K562 treated with DMSO at 1 percent for 48 hours (cell line): ENCODE results near the gene DPH5. TPM values are rescaled to one million over a fixed set of nuclear protein-coding genes. Genes with fewer than 3 reads are reported as not detected.

Experiments used
- total RNA-seq: library from RNA; unstranded; fragments of 300-600 nt; gene quantifications from 2 replicates; pipeline ENCODE4 v1.2.3, GENCODE V29; 2022; ENCODE audit warnings: low replicate concordance; ENCODE audit errors: extremely low read depth

Gene DPH5, protein sequence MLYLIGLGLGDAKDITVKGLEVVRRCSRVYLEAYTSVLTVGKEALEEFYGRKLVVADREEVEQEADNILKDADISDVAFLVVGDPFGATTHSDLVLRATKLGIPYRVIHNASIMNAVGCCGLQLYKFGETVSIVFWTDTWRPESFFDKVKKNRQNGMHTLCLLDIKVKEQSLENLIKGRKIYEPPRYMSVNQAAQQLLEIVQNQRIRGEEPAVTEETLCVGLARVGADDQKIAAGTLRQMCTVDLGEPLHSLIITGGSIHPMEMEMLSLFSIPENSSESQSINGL
- not detected in 2 replicates for total RNA-seq

DNA sequence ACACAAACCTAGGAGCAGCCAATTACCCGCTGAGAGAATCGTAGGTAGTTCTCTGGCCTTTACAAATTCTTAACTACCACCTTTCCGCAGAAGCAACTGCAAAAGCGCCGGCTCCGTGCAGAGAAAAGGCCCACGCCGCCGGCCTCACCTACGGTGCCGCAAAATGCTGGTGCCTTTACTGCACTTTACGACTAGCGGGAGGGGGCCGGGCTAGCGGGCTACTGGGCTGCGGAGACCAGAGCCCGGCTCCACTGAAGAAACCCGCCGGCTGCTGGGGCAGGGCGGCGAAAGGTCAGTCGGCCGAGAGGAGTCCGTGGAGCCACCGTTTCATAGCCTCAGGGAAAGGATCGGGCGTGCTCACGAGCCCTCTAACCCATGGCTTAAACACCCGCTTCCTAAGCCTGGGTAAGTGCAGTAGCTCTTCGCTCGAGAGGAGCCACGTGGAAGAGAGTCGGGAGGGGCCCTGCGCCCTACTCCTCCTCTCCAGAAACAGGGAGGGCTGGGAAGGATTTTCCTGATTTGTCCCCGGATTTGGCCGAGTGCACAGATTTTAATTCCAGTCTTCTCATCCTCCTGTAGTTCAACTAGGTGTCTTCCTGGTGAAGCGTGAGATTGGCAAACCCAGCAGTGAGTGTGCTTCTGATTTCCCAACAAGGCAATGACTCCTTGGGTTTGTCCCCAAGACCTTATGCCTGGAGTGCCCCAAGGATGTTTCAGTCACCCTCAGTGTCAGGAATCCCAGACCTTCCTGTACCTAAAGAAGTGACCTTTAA lies at the start of gene DPH5:
TSS of gene DPH5 (minus strand) at position 128 of the 773 bp plus-strand sequence. CDS start 341 bp downstream, outside the sequence.

Other genes starting within 250 kb of the DPH5 start
- not detected in 2 replicates for gene EXTL2, start 130.9 kb downstream of the DPH5 start, total RNA-seq
- not detected in 2 replicates for gene SLC30A7, start 129.7 kb downstream of the DPH5 start, total RNA-seq
- not detected in 2 replicates for gene S1PR1, start 211.2 kb upstream of the DPH5 start, total RNA-seq